ENCODE data around the gene SS18L1. TPM values are rescaled to one million over a fixed set of nuclear protein-coding genes. Genes with fewer than 3 reads are reported as not detected.

The SS18L1 gene
- total RNA-seq, 1 donor from 2014 or later = 16.3 TPM

DNA sequence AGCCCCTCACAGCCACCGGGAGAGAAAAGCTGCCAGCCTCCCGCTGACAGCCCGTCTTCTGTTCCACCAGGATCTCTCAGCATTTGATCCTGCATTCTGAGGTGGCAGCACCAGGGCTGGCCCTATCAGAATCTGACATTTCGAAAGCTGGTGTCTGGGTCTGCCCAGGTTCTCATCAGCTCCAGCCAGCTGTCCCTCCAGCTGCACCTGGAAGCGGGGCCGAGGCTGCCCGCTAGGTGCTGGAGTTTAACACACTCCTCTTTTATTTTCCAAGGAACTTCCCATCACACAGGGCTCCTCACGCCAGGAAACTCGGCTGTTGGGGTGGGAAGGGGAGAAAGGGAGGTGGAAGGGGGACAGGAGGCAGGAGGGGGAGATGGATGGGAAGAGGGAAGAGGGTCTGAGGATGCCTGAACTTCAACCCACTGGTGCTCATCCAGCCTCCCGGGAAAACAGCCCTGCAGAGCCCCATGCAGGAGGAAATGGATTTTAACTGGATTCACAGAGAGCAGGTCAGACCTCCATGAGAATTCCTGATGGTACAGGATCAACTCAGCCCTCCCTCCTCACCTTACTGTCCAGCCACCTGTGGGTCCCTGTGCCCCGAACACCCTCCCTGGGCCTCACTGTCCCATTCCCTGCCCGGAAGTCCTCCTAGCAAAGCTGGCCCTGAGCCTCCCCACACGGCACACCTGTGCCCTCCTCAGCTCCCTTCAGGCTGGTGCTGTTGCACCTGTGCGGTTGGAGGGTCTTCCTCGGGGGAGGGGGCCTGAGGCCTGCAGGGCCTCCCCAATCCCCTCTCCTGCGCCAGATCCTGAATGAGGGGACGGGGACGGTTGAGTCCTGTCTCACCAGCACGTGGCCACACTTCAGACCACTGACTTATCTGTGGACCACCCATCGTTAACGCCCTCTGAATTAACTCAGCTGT lies 25.2 kb upstream of the SS18L1 start:
- Histone ChIP-seq H3K27ac (ENCODE audit: low read depth, low read length) (no peak overlapping the region), H4K20me1 (ENCODE audit: insufficient read depth, low read length) (peaks cover 4% of the 10 kb centered on the region), H3K4me1 (ENCODE audit: insufficient read depth, low read length) (no peaks in the 10 kb centered on the region), H2AFZ (ENCODE audit: low read depth, low read length) (no peak overlapping the region), H3K27me3 (ENCODE audit: insufficient read depth, low read length) (peaks cover 21% of the 10 kb centered on the region), H3K4me2 (ENCODE audit: low read length) (no peak overlapping the region), H3K9me3 (ENCODE audit: insufficient read depth, low read depth, low read length) (peaks cover 4% of the 10 kb centered on the region), H3K4me3 (ENCODE audit: insufficient read depth, low read depth, low read length) (no peak overlapping the region), H3K9ac (ENCODE audit: low read length) (no peak overlapping the region), H3K79me2 (ENCODE audit: insufficient read depth, low read length) (peaks cover 6% of the 10 kb centered on the region), H3K36me3 (ENCODE audit: insufficient read depth, low read length) (no peaks in the 10 kb centered on the region)
- Mint-ChIP-seq H3K9me3 (ENCODE audit: unreplicated experiment) (peaks cover 2% of the 10 kb centered on the region), H3K36me3 (ENCODE audit: low read depth, unreplicated experiment) (no peaks in the 10 kb centered on the region), H3K27ac (ENCODE audit: unreplicated experiment) (no peak overlapping the region), H3K4me1 (ENCODE audit: low read depth, unreplicated experiment) (peaks cover 1% of the 10 kb centered on the region), H3K27me3 (ENCODE audit: low read depth, unreplicated experiment) (peaks cover 31% of the 10 kb centered on the region), H3K4me3 (ENCODE audit: unreplicated experiment) (no peak overlapping the region)
- DNase-seq (ENCODE audit: low read depth) (no peak), FAIRE-seq (no peak)
- no peak for TF ChIP-seq EZH2 (IDR thresholded peaks at IDR 0.05; ENCODE audit: insufficient read depth, low read length)
- TF ChIP-seq CTCF (IDR thresholded peaks at IDR 0.05; ENCODE audit: insufficient read depth, low read depth, low read length) = no peak

- H3K27ac ChIP-seq (ENCODE audit: low read depth, low read length) = no peak overlapping the region
These were observed 24.5 kb upstream of the SS18L1 start for GRCh38 chr20:62119115-62119514.

More at GRCh38 chr20:62119115-62119514, 24.5 kb upstream of the SS18L1 start:
- Histone ChIP-seq H3K27me3 (ENCODE audit: insufficient read depth, low read length) (peaks cover 21% of the 10 kb centered on the region), H3K4me1 (ENCODE audit: insufficient read depth, low read length) (peaks cover 7% of the 10 kb centered on the region), H2AFZ (ENCODE audit: low read depth, low read length) (no peak overlapping the region), H4K20me1 (ENCODE audit: insufficient read depth, low read length) (peaks cover 12% of the 10 kb centered on the region), H3K4me2 (ENCODE audit: low read length) (no peak overlapping the region), H3K36me3 (ENCODE audit: insufficient read depth, low read length) (no peaks in the 10 kb centered on the region), H3K79me2 (ENCODE audit: insufficient read depth, low read length) (peaks cover 13% of the 10 kb centered on the region), H3K9me3 (ENCODE audit: insufficient read depth, low read depth, low read length) (peaks cover 4% of the 10 kb centered on the region), H3K4me3 (ENCODE audit: insufficient read depth, low read depth, low read length) (no peak overlapping the region), H3K9ac (ENCODE audit: low read length) (no peak overlapping the region)
- no peaks in the 10 kb centered on the region for H3K36me3 Mint-ChIP-seq (ENCODE audit: low read depth, unreplicated experiment)
- H3K9me3 Mint-ChIP-seq (ENCODE audit: unreplicated experiment) = peaks cover 2% of the 10 kb centered on the region
- FAIRE-seq (no peak), DNase-seq (ENCODE audit: low read depth) (no peak)
- TF ChIP-seq EZH2 (IDR thresholded peaks at IDR 0.05; ENCODE audit: insufficient read depth, low read length) (no peak), CTCF (IDR thresholded peaks at IDR 0.05; ENCODE audit: insufficient read depth, low read depth, low read length) (no peak)
- H3K4me3 Mint-ChIP-seq (ENCODE audit: unreplicated experiment) = no peak overlapping the region
- peaks cover 31% of the 10 kb centered on the region for H3K27me3 Mint-ChIP-seq (ENCODE audit: low read depth, unreplicated experiment)
- peaks cover 3% of the 10 kb centered on the region for H3K4me1 Mint-ChIP-seq (ENCODE audit: low read depth, unreplicated experiment)
- H3K27ac Mint-ChIP-seq (ENCODE audit: unreplicated experiment) = no peak overlapping the region

Data from astrocyte (in vitro differentiated cells and primary cell).